ENCODE results near the gene IGFN1.

- TF ChIP-seq SIN3A (IDR thresholded peaks at IDR 0.05; ENCODE audit: borderline replicate concordance in 2 of 2, control insufficient read depth in 1 of 2, low read depth in 2 of 2, low read length in 2 of 2) (no peak), CTCF (IDR thresholded peaks at IDR 0.05 in 2 of 3, conservative IDR thresholded peaks at IDR 0.05 in 1 of 3; ENCODE audit: insufficient read depth in 2 of 3, low read depth in 1 of 3, low read length in 3 of 3) (no peak), TCF7 (IDR thresholded peaks at IDR 0.05; ENCODE audit: borderline replicate concordance) (no peak), CHD2 (IDR thresholded peaks at IDR 0.05; ENCODE audit: low read depth, low read length) (no peak), RBM25 (IDR thresholded peaks at IDR 0.05; ENCODE audit: low read depth, low read length, severe bottlenecking) (no peak), EP300 (IDR thresholded peaks at IDR 0.05; ENCODE audit: low read length) (no peak), FOXM1 (IDR thresholded peaks at IDR 0.05; ENCODE audit: low read depth) (no peak), FOXM1 (CRISPR knock-in tag; IDR thresholded peaks at IDR 0.05; ENCODE audit: low read depth) (no peak), E2F1 (CRISPR knock-in tag; IDR thresholded peaks at IDR 0.05) (no peak)
These were observed 75.7 kb downstream of the IGFN1 start for GRCh38 chr1:201266276-201266675.

Data from K562 (cell line).